ENCODE measurements around the gene UBASH3B.
"Not testable (repeated sequence)": the region's sequence is repeated elsewhere in the genome, so short reads cannot be mapped to it uniquely, and the experiment has no call there.

Gene UBASH3B

DNA sequence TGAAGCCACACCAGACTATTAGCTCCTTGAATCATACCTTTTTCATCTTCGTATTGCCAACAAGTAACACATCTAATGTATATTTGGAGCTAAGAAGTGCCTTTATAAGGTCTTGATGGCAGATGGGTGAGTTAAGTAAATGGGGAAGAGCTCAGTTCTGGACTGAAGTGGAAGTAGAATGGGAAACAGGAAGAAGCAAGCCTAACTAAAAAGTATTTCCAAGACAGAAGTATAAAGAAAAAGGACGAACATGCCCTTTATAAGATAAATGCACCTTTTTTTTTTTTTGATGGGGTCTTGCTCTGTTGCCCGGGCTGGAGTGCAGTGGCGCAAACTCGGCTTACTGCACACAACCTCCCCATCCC is 197.3 kb downstream of the UBASH3B start:
- no peak for DNase-seq

DNA sequence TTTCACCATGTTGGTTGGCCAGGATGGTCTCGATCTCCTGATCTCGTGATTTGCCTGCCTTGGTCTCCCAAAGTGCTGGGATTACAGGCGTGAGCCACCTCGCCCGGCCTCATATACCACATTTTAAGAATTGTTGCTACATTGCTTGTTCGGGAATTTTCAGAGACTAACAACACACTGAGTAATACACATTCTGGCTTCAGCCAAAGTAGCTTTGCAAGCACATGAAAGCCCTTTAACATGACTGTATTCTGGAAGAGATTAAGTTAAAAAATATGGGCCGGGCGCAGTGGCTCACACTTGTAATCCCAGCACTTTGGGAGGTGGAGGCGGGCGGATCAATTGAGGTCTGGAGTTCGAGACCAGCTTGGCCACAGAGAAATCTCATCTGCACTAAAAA is 197.7 kb downstream of the UBASH3B start:
- no peak for DNase-seq

DNA sequence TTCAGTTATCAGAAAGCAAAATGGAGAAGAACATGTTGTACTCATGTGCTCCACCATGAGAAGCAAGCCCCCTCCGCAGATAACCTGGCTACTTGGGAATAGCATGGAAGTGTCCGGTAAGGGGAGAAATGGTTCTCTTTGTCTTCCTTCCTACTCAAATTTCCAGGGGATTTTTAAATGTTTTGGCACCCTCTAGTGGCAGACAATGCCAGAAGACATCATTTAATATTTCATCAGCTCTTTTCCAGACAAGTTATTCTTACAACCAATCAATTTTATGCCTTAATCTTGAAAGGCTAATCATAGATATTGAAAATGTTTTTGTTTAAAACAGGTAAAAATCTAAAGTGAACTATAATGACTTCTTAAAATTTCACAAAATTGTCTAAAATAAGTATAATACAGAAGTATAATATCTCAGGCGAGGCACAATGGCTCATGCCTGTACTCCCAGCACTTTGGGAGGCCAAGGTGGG is 198.5 kb downstream of the UBASH3B start:
- DNase-seq: peak; percentile 57

DNA sequence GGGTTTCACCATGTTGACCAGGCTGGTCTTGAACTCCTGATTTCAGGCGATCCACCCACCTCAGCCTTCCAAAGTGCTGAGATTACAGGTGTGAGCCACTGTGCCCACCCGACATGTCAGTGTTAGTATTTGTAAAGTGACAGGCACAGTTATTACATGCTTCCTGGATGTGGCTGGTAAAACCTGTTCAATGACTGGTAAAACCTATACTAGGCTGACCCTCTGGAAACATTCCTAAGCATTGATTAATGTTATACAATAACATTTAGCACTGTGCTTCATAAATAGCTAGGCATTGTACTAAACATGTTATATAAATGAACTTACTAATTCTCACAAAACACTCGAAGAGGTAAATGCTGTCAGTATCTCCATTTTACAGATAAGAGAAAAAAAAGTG is 206.1 kb downstream of the UBASH3B start:
- no peak for DNase-seq

DNA sequence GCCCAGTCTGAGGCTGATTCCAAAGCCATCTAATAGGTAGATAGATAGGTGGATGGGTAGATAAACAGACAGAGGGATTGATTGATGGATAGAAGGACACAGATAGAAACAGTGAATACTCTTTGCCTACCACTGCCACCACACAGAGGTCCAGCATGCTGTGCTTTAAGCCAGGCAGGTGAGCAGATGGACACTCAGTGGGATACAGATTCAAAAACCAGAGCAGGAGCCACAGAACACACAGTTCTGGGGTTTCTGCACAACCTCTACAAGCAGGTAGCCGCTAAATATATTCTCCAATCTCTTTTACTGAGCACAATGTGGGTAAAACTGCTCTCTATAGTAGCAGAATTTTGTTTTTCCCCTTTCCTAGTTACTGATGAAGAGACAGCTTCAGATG is 206.6 kb downstream of the UBASH3B start:
- DNase-seq: no peak

DNA sequence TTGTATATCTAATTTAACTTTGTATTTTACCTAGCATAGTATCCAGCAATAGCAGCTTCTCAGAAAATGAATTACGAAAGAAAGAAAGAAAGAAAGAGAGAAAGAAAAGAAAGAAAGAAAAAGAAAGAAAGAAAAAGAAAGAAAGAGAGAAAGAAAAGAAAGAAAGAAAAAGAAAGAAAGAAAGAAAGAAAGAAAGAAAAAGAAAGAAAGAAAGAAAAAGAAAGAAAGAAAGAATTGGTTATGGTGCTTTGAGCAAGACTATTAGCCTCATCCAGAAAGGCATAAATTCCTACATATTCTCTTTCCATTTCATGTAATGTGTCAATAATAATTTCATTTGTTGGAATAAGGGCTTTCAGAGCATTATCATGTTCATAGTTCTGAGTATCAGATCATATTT is 207.6 kb downstream of the UBASH3B start:
- DNase-seq: not testable (repeated sequence)

DNA sequence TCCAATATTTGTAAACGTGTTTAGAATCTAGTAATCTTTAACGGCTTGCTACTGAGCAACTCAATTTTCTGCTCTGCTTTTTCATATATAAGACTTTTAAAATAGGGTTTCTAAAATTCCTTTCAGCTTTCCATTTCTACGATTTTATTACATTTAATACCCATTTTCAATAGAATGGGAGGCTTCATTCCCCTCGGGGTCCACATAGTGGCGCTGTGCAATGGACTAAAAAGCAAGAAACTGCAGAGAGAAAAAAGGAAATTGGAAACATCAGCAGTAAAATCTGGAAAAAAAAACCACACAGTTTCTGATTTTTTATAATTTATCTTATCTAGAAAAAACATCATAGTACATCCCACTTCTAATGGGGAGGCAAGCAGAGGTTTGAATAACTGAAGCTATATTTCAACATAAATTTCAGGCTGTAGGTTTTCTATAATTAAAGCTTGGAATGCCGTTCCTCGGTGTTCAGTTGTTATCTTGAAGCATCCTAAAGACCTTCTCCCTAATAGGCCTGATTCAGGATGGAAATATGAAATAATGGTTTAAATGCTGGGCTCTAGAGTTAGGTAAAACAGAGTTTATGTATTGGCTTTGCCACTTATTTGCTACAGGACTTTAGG is 208.3 kb downstream of the UBASH3B start:
- DNase-seq: no peak

Data from right kidney (tissue), 1 donor.